RWPE1 (cell line): ENCODE results near the gene MYLIP.

Experiments
- CTCF ChIA-PET: fragments of 350-600 bp; sonication (Branson Sonifier 250); formaldehyde crosslinking; extraction: SDS; loops from one replicate; lab custom pipeline; 2021; lab: Yijun Ruan, JAX
- POLR2A ChIA-PET: fragments of 400-600 bp; formaldehyde crosslinking; extraction: SDS; loops from one replicate; lab custom pipeline; 2020; ENCODE audit warnings: antibody characterized with exemption; ENCODE audit not compliant: low non-redundant PET; lab: Yijun Ruan, JAX
- DNase-seq: peaks from one replicate; pipeline ENCODE4 v3.0.0; 2012; ENCODE audit warnings: low spot score
- H3K27ac ChIP-seq: fragments of 450-650 bp; 2 replicates; pipeline ENCODE4 v1.5.1; 2017
- CTCF ChIP-seq: fragments of 450-650 bp; conservative IDR thresholded peaks from 2 replicates; pipeline ENCODE4 v1.5.1; 2017; ENCODE audit warnings: low read depth, mild to moderate bottlenecking

MYLIP gene

DNA sequence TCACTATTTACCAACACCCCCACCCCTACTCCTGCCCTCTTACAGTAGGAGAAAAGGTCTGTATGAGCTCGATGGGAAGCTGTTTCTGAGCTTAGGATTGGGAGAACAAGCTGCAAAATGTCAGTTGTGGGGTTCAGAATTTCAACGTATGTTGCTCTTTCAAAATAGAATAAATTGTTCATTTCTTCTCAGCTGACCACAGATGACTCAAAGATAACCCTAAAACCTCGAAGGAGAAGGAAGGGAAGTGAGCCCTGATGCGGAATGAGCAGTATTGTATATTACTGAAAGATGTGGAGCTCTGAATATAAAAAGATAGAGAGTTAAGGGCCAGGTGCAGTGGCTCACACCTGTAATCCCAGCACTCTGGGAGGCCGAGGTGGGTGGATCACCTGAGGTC is 35.9 kb upstream of the MYLIP start:
- ChIA-PET CTCF (interaction anchor here (0.7 to 0.9 kb wide), 3 partner anchors 32 to 401 kb away, joined by 3 to 4 read pairs (median 4); no protein-coding TSS in a partner anchor), POLR2A (no interaction called here)
- H3K27ac ChIP-seq = no peak overlapping the region
- no peak for DNase-seq
- TF ChIP-seq CTCF = no peak

- ChIA-PET CTCF (no interaction called here), POLR2A (no interaction called here)
- TF ChIP-seq CTCF = no peak
- H3K27ac ChIP-seq = no peak overlapping the region
- no peak for DNase-seq
Measured at GRCh38 chr6:16095180-16095579, 33.7 kb upstream of the MYLIP start.

DNA sequence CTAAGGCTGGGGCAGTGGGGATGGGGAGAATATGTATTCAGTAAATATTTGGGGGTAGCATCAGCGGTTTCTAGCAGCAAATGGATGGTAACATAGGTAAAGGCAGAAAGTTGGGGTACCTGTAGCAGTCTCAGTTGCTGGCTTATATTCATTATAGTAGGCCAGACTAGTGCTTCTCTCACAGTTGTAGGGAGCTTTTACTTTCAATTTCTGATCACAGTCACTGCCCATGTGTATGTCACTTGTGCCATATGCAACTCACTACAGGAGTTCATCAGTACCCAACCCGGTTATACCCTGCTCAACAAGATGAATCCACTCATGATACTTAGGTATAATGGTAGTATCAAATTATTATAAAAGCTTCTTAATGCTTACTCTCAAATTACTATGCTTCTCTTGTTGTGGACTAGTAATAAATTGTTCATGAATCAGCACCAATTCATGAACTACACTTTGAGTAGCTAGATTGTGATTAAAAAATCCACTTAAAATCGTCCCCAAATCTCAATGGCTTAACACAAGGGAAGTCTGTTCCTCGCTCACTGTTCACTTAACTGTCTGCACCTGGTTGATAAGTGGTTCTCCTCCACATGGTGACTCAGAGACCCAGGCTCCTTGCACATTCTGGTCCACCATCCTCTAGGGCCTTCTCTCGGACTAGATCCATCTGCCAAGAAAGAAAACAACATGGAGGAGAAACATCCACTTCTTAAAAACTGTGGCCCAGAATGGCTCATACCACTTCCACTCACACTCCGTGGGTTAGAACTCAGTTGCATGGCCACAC is 31.3 kb upstream of the MYLIP start:
- POLR2A ChIA-PET = no interaction called here
- no peak for TF ChIP-seq CTCF
- CTCF ChIA-PET = interaction anchor here (0.5 kb wide), 1 partner anchor 406 kb away, joined by 3 read pairs; no protein-coding TSS in a partner anchor
- DNase-seq = no peak
- H3K27ac ChIP-seq = no peak overlapping the region

DNA sequence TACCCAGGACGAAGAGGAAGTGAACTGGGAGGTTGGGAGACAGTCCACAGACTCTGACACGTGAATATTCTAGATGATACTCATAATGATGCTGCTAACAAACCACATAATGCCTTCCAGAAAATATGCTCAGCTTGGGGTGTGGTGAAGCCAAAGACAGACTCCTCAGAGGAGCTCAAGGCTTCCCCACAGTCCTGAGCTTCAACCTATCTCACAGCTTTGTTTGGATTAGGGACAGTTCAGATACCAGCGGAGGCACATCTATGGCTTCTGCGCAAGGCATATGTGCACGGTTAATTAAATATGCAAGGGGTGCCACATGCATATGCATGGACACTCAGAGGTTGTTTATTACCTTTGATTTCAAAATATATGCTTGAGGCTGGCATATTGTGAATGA is 30.7 kb upstream of the MYLIP start:
- ChIA-PET CTCF (no interaction called here), POLR2A (no interaction called here)
- H3K27ac ChIP-seq = no peak overlapping the region
- no peak for TF ChIP-seq CTCF
- no peak for DNase-seq

DNA sequence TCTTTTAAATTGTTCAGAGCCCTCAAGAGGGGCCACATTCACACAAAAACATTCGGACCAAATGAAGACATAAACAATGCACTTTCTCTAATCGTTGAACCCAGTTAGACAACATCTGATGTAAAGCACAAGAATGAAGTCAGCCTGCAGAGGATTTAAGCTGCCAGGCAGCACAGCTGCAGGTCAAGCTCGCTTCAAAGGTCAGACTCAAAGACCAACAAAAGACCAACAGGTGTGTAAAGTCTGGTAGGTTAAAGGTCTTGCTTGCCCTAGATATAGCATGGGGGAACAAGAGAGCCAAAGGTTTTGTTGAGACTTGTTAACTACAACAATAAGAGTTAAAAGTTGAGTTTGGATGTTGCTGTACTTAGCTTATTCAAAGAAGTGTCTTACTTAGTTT is 26.7 kb upstream of the MYLIP start:
- DNase-seq = no peak
- ChIA-PET CTCF (interaction anchor here (0.6 kb wide), 1 partner anchor 409 kb away, joined by 4 read pairs; no protein-coding TSS in a partner anchor), POLR2A (no interaction called here)
- no peak overlapping the region for H3K27ac ChIP-seq
- TF ChIP-seq CTCF = no peak

GRCh38 chr6:16103722-16104121 is 25.2 kb upstream of the MYLIP start:
- ChIA-PET CTCF (no interaction called here), POLR2A (no interaction called here)
- TF ChIP-seq CTCF = no peak
- no peak for DNase-seq
- no peak overlapping the region for H3K27ac ChIP-seq
